IPS DF 6.9 (cell line): Measurements from ENCODE around the gene ANKRD30A.
"Not testable (repeated sequence)": the region's sequence is repeated elsewhere in the genome, so short reads cannot be mapped to it uniquely, and the experiment has no call there.

Experiments
- DNase-seq: peaks from one replicate; pipeline ENCODE4 v3.0.0-alpha.2; 2013; ENCODE audit warnings: low read depth, low spot score
- H3K27ac ChIP-seq: one replicate; pipeline ENCODE4 v1.5.1; 2013; ENCODE audit warnings: low read length, control low read depth
- H3K27me3 ChIP-seq: 2 replicates; pipeline ENCODE4 v1.6.1; 2013; ENCODE audit warnings: mild to moderate bottlenecking, low read length; ENCODE audit not compliant: control insufficient read depth, insufficient read depth
- H3K36me3 ChIP-seq: 2 replicates; pipeline ENCODE4 v1.6.1; 2013; ENCODE audit warnings: low read length; ENCODE audit not compliant: control insufficient read depth, insufficient read depth
- H3K4me1 ChIP-seq: 2 replicates; pipeline ENCODE4 v1.6.1; 2013; ENCODE audit warnings: low read length; ENCODE audit not compliant: control insufficient read depth, insufficient read depth
- H3K4me3 ChIP-seq: 2 replicates; pipeline ENCODE4 v1.5.1; 2013; ENCODE audit warnings: mild to moderate bottlenecking, low read length
- H3K9me3 ChIP-seq: 2 replicates; pipeline ENCODE4 v1.6.1; 2013; ENCODE audit warnings: low read length, inconsistent platforms; ENCODE audit not compliant: control insufficient read depth, insufficient read depth
- WGBS: extraction: QIAGEN DNeasy Blood & Tissue Kit; methylation state at CpG from one replicate; pipeline ENCODE4 v1.1.7; 2013; ENCODE audit warnings: mixed read lengths, missing lambda C conversion rate; ENCODE audit not compliant: insufficient read length, insufficient coverage; 5-methylcytosine and 5-hydroxymethylcytosine counted together

The ANKRD30A gene

DNA sequence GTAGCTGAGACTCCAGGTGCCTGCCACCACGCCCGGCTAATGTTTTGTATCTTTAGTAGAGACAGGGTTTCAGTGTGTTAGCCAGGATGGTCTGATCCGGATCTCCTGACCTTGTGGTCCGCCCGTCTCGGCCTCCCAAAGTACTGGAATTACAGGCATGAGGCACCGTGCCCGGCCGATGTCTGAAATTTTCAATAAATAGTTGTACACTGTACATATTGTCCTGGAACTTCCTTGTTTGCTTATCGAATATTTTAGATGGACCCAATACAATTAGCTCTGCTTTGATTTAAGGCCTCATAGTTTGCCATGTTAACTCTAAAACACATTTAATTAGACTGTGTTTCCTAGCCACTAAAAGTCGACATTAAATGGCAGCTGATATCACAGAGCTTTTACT is 57.3 kb downstream of the ANKRD30A start:
- DNase-seq, H3K4me3 ChIP-seq, H3K27ac ChIP-seq, H3K27me3 ChIP-seq, H3K9me3 ChIP-seq, H3K36me3 ChIP-seq, H3K4me1 ChIP-seq: not testable (repeated sequence)
- WGBS: no CpG with 5 or more reads among the region's 11 CpGs

DNA sequence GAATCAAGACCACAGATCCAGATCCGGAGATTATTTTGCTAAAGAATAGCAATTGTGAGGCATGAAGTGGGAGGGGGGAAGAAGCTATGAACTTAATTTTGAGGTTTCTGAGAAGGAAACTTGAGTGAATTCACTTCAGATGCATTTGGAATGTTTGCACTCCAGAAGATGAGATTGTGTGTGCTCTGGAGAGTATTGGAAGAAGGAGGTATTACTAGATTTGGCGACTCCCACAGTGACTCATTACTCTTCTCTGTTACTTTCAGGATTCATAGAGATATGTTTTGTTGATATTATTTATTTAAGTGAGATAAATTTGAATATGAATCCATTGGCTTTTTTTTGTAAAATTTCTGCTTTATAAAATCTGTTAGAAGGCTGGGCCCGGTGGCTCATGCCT is 80.7 kb downstream of the ANKRD30A start:
- no CpG with 5 or more reads among the region's 3 CpGs for WGBS
- Histone ChIP-seq H3K27ac (no peak overlapping the region), H3K27me3 (no peaks in the 10 kb centered on the region), H3K4me1 (no peaks in the 10 kb centered on the region), H3K4me3 (no peak overlapping the region), H3K9me3 (peaks cover 2% of the 10 kb centered on the region; the same call in 1 of the 2 replicates), H3K36me3 (no peaks in the 10 kb centered on the region)
- no peak for DNase-seq

DNA sequence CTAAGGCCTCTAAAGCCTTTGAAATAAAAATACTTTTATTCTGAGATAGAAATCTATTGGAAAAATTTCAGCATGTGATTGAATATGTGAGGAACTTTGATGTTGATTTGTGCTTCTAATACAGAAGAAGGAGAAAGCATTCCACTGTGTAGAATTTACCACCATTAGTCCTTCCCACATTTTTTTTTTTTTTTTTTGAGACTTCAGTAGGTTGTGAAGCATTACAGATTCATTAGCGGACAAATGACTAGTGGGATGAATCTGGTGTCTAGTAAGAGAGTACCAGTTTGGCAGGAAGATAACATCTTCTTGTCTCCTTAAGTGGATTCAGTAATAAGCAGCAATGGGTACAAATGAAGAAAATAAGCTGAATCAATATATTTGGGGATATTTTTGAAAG is 95.5 kb downstream of the ANKRD30A start:
- H3K9me3 ChIP-seq: no peaks in the 10 kb centered on the region; the same call in 1 of the 2 replicates
- no peak overlapping the region for H3K27ac ChIP-seq
- no peaks in the 10 kb centered on the region for H3K4me1 ChIP-seq
- H3K4me3 ChIP-seq: no peak overlapping the region
- DNase-seq: no peak
- no peaks in the 10 kb centered on the region for H3K36me3 ChIP-seq
- WGBS: no CpG with 5 or more reads among the region's 1 CpG
- H3K27me3 ChIP-seq: no peaks in the 10 kb centered on the region

DNA sequence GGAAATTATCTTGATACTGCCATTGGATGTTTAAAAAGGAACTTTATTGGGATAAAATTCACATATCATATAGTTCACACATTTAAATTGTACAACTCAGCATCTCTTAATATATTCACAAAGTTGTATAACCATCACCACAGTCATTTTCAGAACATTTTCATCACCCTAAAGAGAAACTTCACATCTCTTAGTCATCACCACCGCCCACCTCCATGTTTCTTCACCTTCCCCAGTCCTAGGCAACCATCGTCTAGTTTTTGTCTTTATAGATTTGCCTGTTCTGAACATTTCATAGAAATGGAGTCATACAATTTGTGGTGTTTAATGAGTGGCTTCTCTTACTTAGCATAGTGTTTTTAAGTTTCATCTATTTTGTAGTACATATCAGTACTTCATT is 96.6 kb downstream of the ANKRD30A start:
- DNase-seq: no peak
- no peak overlapping the region for H3K27ac ChIP-seq
- H3K27me3 ChIP-seq: no peaks in the 10 kb centered on the region
- WGBS: no CpG with 5 or more reads among the region's 2 CpGs
- no peaks in the 10 kb centered on the region for H3K36me3 ChIP-seq
- H3K9me3 ChIP-seq: no peaks in the 10 kb centered on the region; the same call in 1 of the 2 replicates
- H3K4me3 ChIP-seq: no peak overlapping the region
- H3K4me1 ChIP-seq: no peaks in the 10 kb centered on the region

DNA sequence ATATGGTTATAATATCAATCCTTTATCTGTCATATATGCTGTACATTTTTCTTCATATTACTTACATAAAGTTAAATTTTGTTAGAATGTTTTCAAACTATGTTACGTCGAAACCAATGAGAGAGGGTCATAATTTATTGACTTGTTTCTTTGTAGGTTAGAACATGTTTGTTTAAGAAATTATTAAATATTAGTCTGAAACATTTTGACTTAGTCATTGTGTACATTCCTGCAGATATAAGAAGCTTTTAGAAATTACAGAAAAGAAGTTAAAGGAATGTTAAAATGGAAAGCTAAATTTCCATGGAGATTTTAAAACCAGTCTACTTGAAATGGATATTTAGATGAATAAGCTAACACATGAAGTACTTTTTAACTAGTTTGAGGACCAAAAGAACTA is 99.8 kb downstream of the ANKRD30A start:
- DNase-seq: no peak
- H3K4me1 ChIP-seq: no peaks in the 10 kb centered on the region
- no peak overlapping the region for H3K4me3 ChIP-seq
- H3K27me3 ChIP-seq: no peaks in the 10 kb centered on the region
- peaks cover 1% of the 10 kb centered on the region for H3K9me3 ChIP-seq
- no peak overlapping the region for H3K27ac ChIP-seq
- no CpG with 5 or more reads among the region's 2 CpGs for WGBS
- no peaks in the 10 kb centered on the region for H3K36me3 ChIP-seq

DNA sequence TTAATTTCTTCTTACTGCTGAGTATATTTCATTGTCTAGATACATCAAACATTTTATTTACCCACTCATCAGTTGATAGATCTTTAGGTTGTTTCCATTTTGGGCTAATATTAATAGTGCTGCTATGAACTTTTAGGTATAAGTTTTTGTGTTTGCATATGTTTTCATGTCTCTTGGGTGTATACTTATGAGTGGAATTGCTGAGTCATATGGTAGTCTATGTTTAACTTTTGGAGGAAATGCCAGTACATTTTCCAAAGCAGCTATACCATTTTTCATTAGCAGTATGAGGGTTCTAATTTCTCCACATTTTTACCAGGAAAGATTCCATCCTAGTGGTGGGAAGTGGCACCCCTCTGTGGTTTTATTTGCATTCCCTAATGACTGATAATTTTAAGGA is 101.1 kb downstream of the ANKRD30A start:
- H3K27ac ChIP-seq: no peak overlapping the region
- no peak for DNase-seq
- no peaks in the 10 kb centered on the region for H3K36me3 ChIP-seq
- H3K4me3 ChIP-seq: no peak overlapping the region
- no peaks in the 10 kb centered on the region for H3K4me1 ChIP-seq
- H3K27me3 ChIP-seq: no peaks in the 10 kb centered on the region
- H3K9me3 ChIP-seq: peaks cover 1% of the 10 kb centered on the region

DNA sequence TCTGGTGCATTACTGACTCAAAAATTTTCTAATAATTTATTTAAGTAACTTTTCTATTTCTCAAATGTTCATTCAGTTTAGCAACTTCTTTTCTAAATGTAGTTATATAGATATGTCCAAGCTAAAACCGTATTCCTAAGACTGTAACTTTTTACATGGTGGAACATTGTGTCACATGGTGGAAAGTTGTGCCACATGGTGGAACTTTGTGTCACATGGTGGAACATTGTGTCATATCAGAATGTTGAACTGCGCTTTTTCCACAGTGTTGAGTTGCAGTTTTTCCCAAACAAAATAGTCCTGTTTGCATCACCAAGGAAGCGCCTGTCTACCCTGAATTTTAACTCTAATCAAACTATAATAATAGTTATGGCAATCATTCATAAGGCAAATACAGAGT is 109.3 kb downstream of the ANKRD30A start:
- no CpG with 5 or more reads among the region's 3 CpGs for WGBS
- H3K9me3 ChIP-seq: peaks cover 6% of the 10 kb centered on the region
- no peak for DNase-seq
- H3K4me1 ChIP-seq: no peaks in the 10 kb centered on the region
- H3K27ac ChIP-seq: no peak overlapping the region
- H3K4me3 ChIP-seq: no peak overlapping the region
- H3K27me3 ChIP-seq: no peaks in the 10 kb centered on the region
- H3K36me3 ChIP-seq: no peaks in the 10 kb centered on the region

DNA sequence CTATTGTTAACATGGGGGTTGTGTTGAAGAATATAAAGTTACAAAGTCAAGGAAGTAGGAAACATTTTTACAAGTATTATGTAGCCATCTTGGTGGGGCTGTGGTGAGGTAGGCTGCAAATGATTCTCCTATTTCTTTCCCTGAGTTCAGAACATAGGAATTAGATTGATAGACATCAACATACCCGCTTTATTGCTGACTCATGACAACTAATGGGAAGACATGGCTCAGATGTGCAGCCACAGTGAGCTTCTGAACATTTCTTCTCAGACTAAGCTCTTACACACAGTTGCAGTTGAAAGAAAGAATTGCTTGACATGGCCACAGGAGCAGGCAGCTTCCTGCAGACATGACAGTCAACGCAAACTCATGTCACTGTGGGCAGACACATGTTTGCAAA is 110.7 kb downstream of the ANKRD30A start:
- DNase-seq: no peak
- Histone ChIP-seq H3K27me3 (no peaks in the 10 kb centered on the region), H3K9me3 (peaks cover 6% of the 10 kb centered on the region), H3K4me1 (no peaks in the 10 kb centered on the region), H3K36me3 (no peaks in the 10 kb centered on the region), H3K27ac (no peak overlapping the region), H3K4me3 (no peak overlapping the region)
- WGBS: no CpG with 5 or more reads among the region's 2 CpGs

DNA sequence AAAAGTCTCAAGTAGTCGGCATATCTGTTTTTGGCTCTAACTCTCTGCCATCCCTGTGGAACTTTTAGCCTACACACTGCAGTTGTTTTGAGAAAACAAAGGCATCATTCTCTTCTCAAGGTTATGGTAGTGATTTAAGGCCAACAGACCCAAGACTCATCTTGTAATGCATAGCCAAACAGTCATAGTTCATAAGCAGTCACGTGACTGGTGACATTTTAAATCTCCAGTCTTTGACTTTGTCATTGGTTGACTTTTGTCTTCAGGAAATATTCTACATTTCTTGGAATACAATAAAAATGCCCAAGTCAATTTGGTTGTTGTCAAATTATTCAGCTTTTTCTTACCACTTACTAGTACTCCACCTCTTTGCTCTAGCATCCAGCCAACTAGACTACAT is 114.8 kb downstream of the ANKRD30A start:
- peaks cover 7% of the 10 kb centered on the region for H3K9me3 ChIP-seq
- no peaks in the 10 kb centered on the region for H3K4me1 ChIP-seq
- WGBS: no CpG with 5 or more reads among the region's 2 CpGs
- H3K4me3 ChIP-seq: no peak overlapping the region
- no peak overlapping the region for H3K27ac ChIP-seq
- H3K27me3 ChIP-seq: no peaks in the 10 kb centered on the region
- H3K36me3 ChIP-seq: no peaks in the 10 kb centered on the region
- DNase-seq: no peak

DNA sequence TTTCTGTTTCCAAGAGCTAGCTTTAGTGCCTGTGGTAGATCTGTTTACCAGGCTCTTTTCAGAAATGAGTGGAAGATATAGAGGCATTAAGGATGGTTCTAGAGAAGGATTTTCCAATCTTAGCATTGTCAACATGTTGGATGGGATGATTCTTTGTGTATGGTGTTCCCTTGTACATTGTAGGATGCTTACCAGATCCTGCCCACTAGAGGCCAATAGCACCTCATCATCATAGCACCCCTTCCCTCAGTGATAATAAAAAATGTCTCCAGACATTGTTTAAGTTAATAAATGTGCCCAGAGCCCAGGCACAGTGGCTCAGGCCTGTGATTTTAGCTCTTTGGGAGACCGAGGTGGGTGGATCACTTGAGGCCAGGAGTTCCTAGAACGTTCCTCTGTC is 121.2 kb downstream of the ANKRD30A start:
- Histone ChIP-seq H3K9me3 (peaks cover 13% of the 10 kb centered on the region), H3K27ac (no peak overlapping the region), H3K27me3 (no peaks in the 10 kb centered on the region), H3K36me3 (no peaks in the 10 kb centered on the region), H3K4me1 (no peaks in the 10 kb centered on the region), H3K4me3 (no peak overlapping the region)
- WGBS: no CpG with 5 or more reads among the region's 2 CpGs
- DNase-seq: no peak

DNA sequence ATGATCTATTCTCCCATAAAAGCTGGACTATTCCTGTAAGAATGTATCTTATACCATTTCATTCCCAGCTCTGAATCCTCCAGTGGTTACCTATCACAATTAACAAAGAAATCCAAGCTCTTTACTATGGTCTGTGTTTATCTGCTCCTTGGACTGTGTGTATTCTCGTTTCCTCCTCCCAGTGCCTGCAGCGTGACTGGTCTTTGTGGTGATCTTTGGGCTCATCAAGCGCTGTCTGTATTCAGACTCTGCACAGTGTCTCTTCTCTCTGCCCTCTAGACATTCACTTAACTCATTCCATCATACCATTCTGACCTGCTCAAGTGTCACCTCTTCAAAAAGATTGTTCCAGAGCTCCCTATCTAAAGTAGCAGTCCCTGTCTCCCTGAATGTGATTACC is 130.4 kb downstream of the ANKRD30A start:
- no CpG with 5 or more reads among the region's 3 CpGs for WGBS

More for the DNA sequence above, 130.4 kb downstream of the ANKRD30A start:
- not testable (repeated sequence) for H3K4me3 ChIP-seq, H3K36me3 ChIP-seq, H3K9me3 ChIP-seq, H3K27me3 ChIP-seq, DNase-seq, H3K27ac ChIP-seq, H3K4me1 ChIP-seq
